Activated CD8-positive, alpha-beta T cell treated with anti-CD3 and anti-CD28 coated beads for 36 hours (primary cell): Measurements from ENCODE around the gene ERLIN1. TPM values are rescaled to one million over a fixed set of nuclear protein-coding genes. Genes with fewer than 3 reads are reported as not detected.

Experiments
- ATAC-seq: fragments of 200-7000 bp; cut with Tn5 transposase; one replicate; pipeline ENCODE4 v1.10.0; 2021; ENCODE audit warnings: mild to moderate bottlenecking, moderate library complexity
- CTCF ChIA-PET: fragments of 350-600 bp; sonication (Branson Sonifier 250); formaldehyde crosslinking; loops from one replicate; lab custom pipeline; 2021; ENCODE audit warnings: antibody characterized with exemption; lab: Charles Lee
- POLR2A ChIA-PET: fragments of 350-600 bp; sonication (Branson Sonifier 250); formaldehyde crosslinking; loops from one replicate; lab custom pipeline; 2021; ENCODE audit warnings: antibody characterized with exemption; lab: Charles Lee
- DNase-seq: peaks from one replicate; pipeline ENCODE4 v3.0.0-alpha.2; 2020
- H3K27ac Mint-ChIP-seq: one replicate; pipeline ENCODE4 v1.8.0; 2021; ENCODE audit warnings: mild to moderate bottlenecking, mixed read lengths
- H3K27me3 Mint-ChIP-seq: one replicate; pipeline ENCODE4 v1.8.0; 2021; ENCODE audit warnings: mixed read lengths
- H3K36me3 Mint-ChIP-seq: one replicate; pipeline ENCODE4 v1.8.0; 2021; ENCODE audit warnings: low read depth, mixed read lengths
- H3K4me1 Mint-ChIP-seq: one replicate; pipeline ENCODE4 v1.8.0; 2021; ENCODE audit warnings: low read depth, mixed read lengths
- H3K4me3 Mint-ChIP-seq: one replicate; pipeline ENCODE4 v1.8.0; 2021; ENCODE audit warnings: mild to moderate bottlenecking, moderate library complexity, mixed read lengths
- H3K9me3 Mint-ChIP-seq: one replicate; pipeline ENCODE4 v1.8.0; 2021; ENCODE audit warnings: mixed read lengths
- intact Hi-C: fragments of 100-400 bp; cut with micrococcal nuclease; formaldehyde crosslinking; loops from one replicate; pipeline ENCODE4 v1.10.0; 2022
- total RNA-seq, 2 experiments: library from RNA; stranded (reverse); gene quantifications; one replicate each; pipeline ENCODE4 v1.2.3, GENCODE V29; 2021
- TF ChIP-seq, protein P1 (sequence below): fragments of 200-600 bp; IDR thresholded peaks from one replicate; pipeline ENCODE4 v1.8.0; 2022; ENCODE audit warnings: antibody characterized with exemption, mild to moderate bottlenecking

Gene ERLIN1
- total RNA-seq, 2 experiments from 2014 or later, result 16.6 to 17.0 TPM

GRCh38 chr10:100124097-100124496 lies 61.7 kb downstream of the ERLIN1 start:
- DNase-seq, result no peak
- TF ChIP-seq, protein P1, sequence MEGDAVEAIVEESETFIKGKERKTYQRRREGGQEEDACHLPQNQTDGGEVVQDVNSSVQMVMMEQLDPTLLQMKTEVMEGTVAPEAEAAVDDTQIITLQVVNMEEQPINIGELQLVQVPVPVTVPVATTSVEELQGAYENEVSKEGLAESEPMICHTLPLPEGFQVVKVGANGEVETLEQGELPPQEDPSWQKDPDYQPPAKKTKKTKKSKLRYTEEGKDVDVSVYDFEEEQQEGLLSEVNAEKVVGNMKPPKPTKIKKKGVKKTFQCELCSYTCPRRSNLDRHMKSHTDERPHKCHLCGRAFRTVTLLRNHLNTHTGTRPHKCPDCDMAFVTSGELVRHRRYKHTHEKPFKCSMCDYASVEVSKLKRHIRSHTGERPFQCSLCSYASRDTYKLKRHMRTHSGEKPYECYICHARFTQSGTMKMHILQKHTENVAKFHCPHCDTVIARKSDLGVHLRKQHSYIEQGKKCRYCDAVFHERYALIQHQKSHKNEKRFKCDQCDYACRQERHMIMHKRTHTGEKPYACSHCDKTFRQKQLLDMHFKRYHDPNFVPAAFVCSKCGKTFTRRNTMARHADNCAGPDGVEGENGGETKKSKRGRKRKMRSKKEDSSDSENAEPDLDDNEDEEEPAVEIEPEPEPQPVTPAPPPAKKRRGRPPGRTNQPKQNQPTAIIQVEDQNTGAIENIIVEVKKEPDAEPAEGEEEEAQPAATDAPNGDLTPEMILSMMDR, result no peak
- peaks cover 3% of the 10 kb centered on the region for H3K27me3 Mint-ChIP-seq
- no peaks in the 10 kb centered on the region for H3K36me3 Mint-ChIP-seq
- CTCF ChIA-PET, result no interaction called here
- no peaks in the 10 kb centered on the region for H3K9me3 Mint-ChIP-seq
- no peak overlapping the region for H3K27ac Mint-ChIP-seq
- POLR2A ChIA-PET, result no interaction called here
- no peak overlapping the region for H3K4me3 Mint-ChIP-seq
- intact Hi-C loops, result no loop called here
- no peak for ATAC-seq
- peaks cover 7% of the 10 kb centered on the region for H3K4me1 Mint-ChIP-seq

- no peaks in the 10 kb centered on the region for H3K9me3 Mint-ChIP-seq
- ATAC-seq (no peak), DNase-seq (no peak)
- H3K27me3 Mint-ChIP-seq, result no peaks in the 10 kb centered on the region
- TF ChIP-seq, protein P1, result no peak
- H3K4me3 Mint-ChIP-seq, result no peak overlapping the region
- no peak overlapping the region for H3K27ac Mint-ChIP-seq
- intact Hi-C loops, result no loop called here
- no peaks in the 10 kb centered on the region for H3K36me3 Mint-ChIP-seq
- ChIA-PET POLR2A (no interaction called here), CTCF (interaction anchor here (0.9 kb wide), 1 partner anchor 77 kb away, joined by 3 read pairs; no protein-coding TSS in a partner anchor)
- peaks cover 7% of the 10 kb centered on the region for H3K4me1 Mint-ChIP-seq
These were observed 63.0 kb downstream of the ERLIN1 start for GRCh38 chr10:100122780-100123179.

DNA sequence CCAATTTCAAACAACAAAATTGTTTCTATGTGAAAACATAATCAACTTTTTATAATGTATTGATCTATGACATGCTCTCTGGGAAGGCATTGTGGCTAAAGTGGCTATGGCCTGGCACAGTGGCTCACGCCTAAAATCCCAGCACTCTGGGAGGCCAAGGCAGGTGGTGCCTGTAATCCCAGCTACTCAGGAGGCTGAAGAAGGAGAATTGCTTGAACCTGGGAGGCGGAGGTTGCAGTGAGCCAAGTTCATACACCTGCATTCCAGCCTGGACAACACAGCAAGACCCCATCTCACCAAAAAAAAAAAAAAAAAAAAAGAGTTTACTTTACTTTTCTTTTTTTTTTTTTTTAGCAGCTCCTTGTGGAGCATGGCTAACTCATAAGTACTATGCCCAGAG lies 65.3 kb downstream of the ERLIN1 start:
- Mint-ChIP-seq H3K36me3 (no peaks in the 10 kb centered on the region), H3K27ac (no peak overlapping the region), H3K4me1 (peaks cover 7% of the 10 kb centered on the region), H3K4me3 (no peak overlapping the region), H3K9me3 (no peaks in the 10 kb centered on the region), H3K27me3 (peaks cover 5% of the 10 kb centered on the region)
- intact Hi-C loops, result no loop called here
- CTCF ChIA-PET, result interaction anchor here (1.1 kb wide), 1 partner anchor 75 kb away, joined by 3 read pairs; no protein-coding TSS in a partner anchor
- DNase-seq (no peak), ATAC-seq (no peak)
- POLR2A ChIA-PET, result no interaction called here
- TF ChIP-seq, protein P1, result no peak

DNA sequence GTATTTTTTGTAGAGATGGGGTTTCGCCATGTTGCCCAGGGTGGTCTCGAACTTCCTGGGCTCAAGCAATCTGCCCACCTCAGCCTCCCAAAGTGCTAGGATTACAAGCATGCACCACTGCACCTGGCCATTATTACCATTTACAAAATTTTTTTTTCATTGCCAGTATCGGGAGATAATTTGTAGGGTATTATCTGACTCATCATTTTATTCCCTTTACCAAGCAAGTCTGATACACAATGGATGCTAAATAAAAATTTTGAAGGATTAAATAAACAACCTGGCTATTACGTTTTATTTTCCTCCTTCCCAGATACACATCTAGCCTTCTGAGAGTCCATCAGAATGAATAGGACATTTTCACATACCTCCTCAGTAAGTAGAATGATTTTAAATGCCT lies 66.1 kb downstream of the ERLIN1 start:
- intact Hi-C loops, result no loop called here
- CTCF ChIA-PET, result interaction anchor here (1.1 to 1.4 kb wide), 2 partner anchors 74 to 110 kb away, joined by 3 to 4 read pairs; partner anchors contain the start of gene DNMBP
- no peak overlapping the region for H3K27ac Mint-ChIP-seq

More for the DNA sequence above, 66.1 kb downstream of the ERLIN1 start:
- Mint-ChIP-seq H3K9me3 (no peaks in the 10 kb centered on the region), H3K36me3 (no peaks in the 10 kb centered on the region), H3K4me1 (peaks cover 7% of the 10 kb centered on the region), H3K4me3 (no peak overlapping the region), H3K27me3 (peaks cover 7% of the 10 kb centered on the region)
- no peak for ATAC-seq
- TF ChIP-seq, protein P1, result no peak
- DNase-seq, result no peak
- POLR2A ChIA-PET, result no interaction called here
